Mammary epithelial cell (primary cell): ENCODE results near the gene C1orf198.

Experiments used
- CTCF ChIP-seq, 2 donors: IDR thresholded peaks in 1 of 2; conservative IDR thresholded peaks in 1 of 2; 2 replicates each; pipeline ENCODE4 v1.5.1; 2011 to 2012; ENCODE audit warnings: inconsistent platforms in 2 of 2, low read length in 2 of 2, mild to moderate bottlenecking in 2 of 2, control low read depth in 1 of 2, low read depth in 1 of 2; ENCODE audit not compliant: insufficient read depth in 1 of 2; ENCODE audit errors: extremely low read depth in 1 of 2
- EZH2 ChIP-seq: IDR thresholded peaks from 2 replicates; pipeline ENCODE4 v1.6.1; 2012; ENCODE audit warnings: low read length, inconsistent platforms, borderline replicate concordance

DNA sequence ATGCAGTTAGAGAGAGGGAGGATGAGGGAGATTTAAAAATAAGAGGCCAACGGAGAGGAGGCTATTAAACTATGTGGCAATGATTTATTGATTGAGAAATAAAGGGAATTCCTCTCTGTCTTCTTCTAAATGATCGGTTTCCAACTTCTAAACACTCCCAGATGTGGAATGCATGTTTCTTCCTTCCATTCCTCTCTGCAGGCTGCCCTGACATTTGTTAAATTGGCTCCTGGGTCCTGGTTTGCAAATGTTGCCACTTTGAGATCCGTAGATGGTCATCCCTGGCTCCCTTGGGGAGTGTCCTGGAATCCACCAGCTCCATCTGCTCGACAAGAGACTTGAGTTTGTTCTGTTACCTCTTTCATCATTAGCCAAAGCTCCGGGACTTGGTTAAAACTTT, 10.3 kb upstream of the C1orf198 start:
- TF ChIP-seq EZH2 = no peak
- no peak for TF ChIP-seq CTCF (conservative IDR thresholded peaks at IDR 0.05 in 1 of 2, IDR thresholded peaks at IDR 0.05 in 1 of 2; ENCODE audit: extremely low read depth in 1 of 2, insufficient read depth in 1 of 2, low read depth in 1 of 2, low read length in 2 of 2)
